GM10266 (cell line): ENCODE results near the gene PITRM1.

Experiments
- DNase-seq: peaks from one replicate; pipeline ENCODE4 v3.0.0; 2012; ENCODE audit errors: extremely low spot score
- CTCF ChIP-seq: IDR thresholded peaks from 2 replicates; pipeline ENCODE4 v1.5.1; 2012; ENCODE audit warnings: mild to moderate bottlenecking, low read depth; ENCODE audit not compliant: control insufficient read depth, insufficient read depth; ENCODE audit errors: missing control alignments

Gene PITRM1

GRCh38 chr10:3094609-3095036 is 78.0 kb downstream of the PITRM1 start:
- DNase-seq = no peak

DNA sequence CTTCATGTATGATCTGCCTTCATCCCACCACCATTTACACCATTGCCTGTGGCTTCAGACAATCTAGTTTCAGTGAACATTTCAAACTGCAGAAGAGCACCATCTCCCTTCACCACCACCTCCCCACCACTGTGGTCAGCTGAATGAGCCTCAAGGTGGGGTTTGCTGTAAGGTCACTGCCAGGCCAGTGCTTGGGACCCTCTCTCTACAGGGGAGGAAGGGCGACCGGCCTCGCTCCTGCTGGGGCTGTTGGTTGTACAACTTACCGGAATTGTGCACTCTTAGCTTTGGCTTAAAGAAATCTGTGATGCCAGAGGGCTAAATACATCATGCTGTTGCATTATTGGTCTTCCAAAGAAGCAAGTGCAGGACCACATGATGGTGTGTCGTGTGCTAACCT is 78.6 kb downstream of the PITRM1 start:
- TF ChIP-seq CTCF = no peak
- DNase-seq = no peak

More at GRCh38 chr10:3094609-3095036, 78.0 kb downstream of the PITRM1 start:
- TF ChIP-seq CTCF = no peak

GRCh38 chr10:3091921-3092320 is 80.7 kb downstream of the PITRM1 start:
- no peak for TF ChIP-seq CTCF
- DNase-seq = no peak

- no peak for TF ChIP-seq CTCF
- no peak for DNase-seq
Measured at GRCh38 chr10:3090914-3091787, 81.4 kb downstream of the PITRM1 start.

DNA sequence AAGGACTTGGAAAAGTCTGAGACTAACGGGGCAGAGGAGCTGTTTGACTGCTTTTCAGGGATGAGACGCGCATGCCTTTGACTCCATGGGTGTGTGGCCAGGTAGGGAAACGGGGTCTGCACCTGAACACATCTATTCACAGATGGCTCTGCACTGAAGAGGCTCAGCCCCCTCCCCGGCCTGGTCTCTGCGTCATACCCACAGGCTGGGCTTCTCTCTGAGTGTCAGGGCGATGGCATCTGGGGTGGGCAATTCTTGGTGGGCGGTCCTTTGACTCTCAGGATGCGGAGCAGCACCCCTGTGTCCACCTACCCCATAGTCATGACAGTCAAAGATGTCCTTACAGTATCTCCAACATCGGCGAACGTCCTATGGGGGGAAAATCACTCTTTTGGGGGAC is 82.2 kb downstream of the PITRM1 start:
- DNase-seq = no peak
- TF ChIP-seq CTCF = no peak
